WTC11 (cell line): ENCODE measurements around the gene ANTXR2.

Experiments used
- CTCF ChIP-seq: fragments of 200-600 bp; IDR thresholded peaks from 2 replicates; pipeline ENCODE4 v1.8.0; 2022; ENCODE audit warnings: antibody characterized with exemption
- E2F4 ChIP-seq: sonication (generic); formaldehyde crosslinking; IDR thresholded peaks from 2 replicates; pipeline ENCODE4 v1.8.1; 2022; ENCODE audit warnings: low read depth, mild to moderate bottlenecking, moderate library complexity, missing genetic modification reagents, borderline replicate concordance
- FOXK1 ChIP-seq: sonication (generic); formaldehyde crosslinking; IDR thresholded peaks from 2 replicates; pipeline ENCODE4 v1.8.0; 2022; ENCODE audit warnings: mild to moderate bottlenecking, moderate library complexity, missing genetic modification reagents
- MAX ChIP-seq: sonication (generic); formaldehyde crosslinking; IDR thresholded peaks from 2 replicates; pipeline ENCODE4 v1.8.0; 2022; ENCODE audit warnings: mild to moderate bottlenecking, missing genetic modification reagents
- TEAD4 ChIP-seq: sonication (generic); formaldehyde crosslinking; IDR thresholded peaks from 2 replicates; pipeline ENCODE4 v1.8.0; 2022; ENCODE audit warnings: mild to moderate bottlenecking, missing genetic modification reagents
- ZNF532 ChIP-seq: fragments of 250-450 bp; sonication (Bioruptor Pico); IDR thresholded peaks from 2 replicates; pipeline ENCODE4 v1.9.0; 2021; ENCODE audit warnings: mild to moderate bottlenecking, borderline replicate concordance

GRCh38 chr4:79907001-79907400 lies 166.0 kb downstream of the ANTXR2 start:
- TF ChIP-seq TEAD4 (no peak), CTCF (no peak), ZNF532 (no peak), MAX (no peak), FOXK1 (CRISPR knock-in tag) (no peak), E2F4 (CRISPR knock-in tag) (no peak)
